Lower leg skin (tissue), 4 donors: ENCODE measurements around the gene GRIP1. TPM values are rescaled to one million over a fixed set of nuclear protein-coding genes. Genes with fewer than 3 reads are reported as not detected.
A peak's percentile ranks its signal among the peaks of the same experiment; 100 is the strongest.

Source experiments
- DNase-seq, 2 donors: peaks; one replicate each; pipeline ENCODE4 v3.0.0-alpha.2; 2019; ENCODE audit warnings: low spot score in 2 of 2
- H3K4me3 ChIP-seq: fragments of 200-600 bp; sonication (generic); 2 replicates; pipeline ENCODE4 v1.5.1; 2017; ENCODE audit warnings: mild to moderate bottlenecking, low read depth; ENCODE audit not compliant: poor library complexity, severe bottlenecking
- POLR2A ChIP-seq, 2 donors: fragments of 450-650 bp; IDR thresholded peaks; one replicate each; pipeline ENCODE4 v1.6.1; 2016 to 2017; ENCODE audit warnings: antibody characterized with exemption in 2 of 2, mild to moderate bottlenecking in 1 of 2, moderate library complexity in 1 of 2
- WGBS, 2 donors: methylation state at CpG; one replicate each; pipeline ENCODE4 v1.1.5; 2018; 5-methylcytosine and 5-hydroxymethylcytosine counted together
- intact Hi-C: fragments of 100-400 bp; cut with DNase I; formaldehyde crosslinking; loops from one replicate; pipeline ENCODE4 v1.15.0; 2023; ENCODE audit warnings: low total_unique reads
- total RNA-seq, 4 donors: library from RNA; depleted of rRNA; stranded (reverse); fragments of >200 nt; gene quantifications; one replicate each; pipeline ENCODE4 v1.1.0, GENCODE V29; 2016
- TF ChIP-seq, protein P1 (sequence below), 3 donors: fragments of 450-650 bp; IDR thresholded peaks; one replicate each; pipeline ENCODE4 v1.5.1; 2016; ENCODE audit warnings: antibody characterized with exemption in 3 of 3, mild to moderate bottlenecking in 3 of 3, moderate library complexity in 2 of 3

Gene GRIP1
- total RNA-seq, 4 donors from 2014 or later: 11.5 to 25.3 (median 12.3) TPM

DNA sequence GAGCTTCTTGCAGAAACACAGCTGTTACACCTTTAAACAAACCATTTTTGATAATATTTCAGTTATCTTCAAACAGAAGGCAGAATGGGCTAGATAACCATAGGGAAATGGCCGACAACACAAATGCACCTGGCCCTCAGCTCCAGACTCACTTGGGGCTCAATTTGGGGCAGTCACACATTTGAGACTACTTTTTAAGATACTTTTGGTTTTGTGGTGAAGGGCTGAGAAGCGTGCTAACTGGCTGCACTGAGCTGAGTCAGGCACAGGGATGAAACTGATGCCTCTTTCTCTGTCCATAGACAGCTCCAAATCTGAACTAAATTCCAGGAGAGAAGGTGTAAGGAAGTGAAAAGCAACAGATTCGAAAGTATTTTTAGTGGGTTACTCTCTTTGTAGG is 18.5 kb upstream of the GRIP1 start:
- intact Hi-C loops: no loop called here
- H3K4me3 ChIP-seq: no peak overlapping the region
- WGBS, 2 donors: 78 to 85% methylated on average over 3 of the region's 3 CpGs
- TF ChIP-seq, protein P1, sequence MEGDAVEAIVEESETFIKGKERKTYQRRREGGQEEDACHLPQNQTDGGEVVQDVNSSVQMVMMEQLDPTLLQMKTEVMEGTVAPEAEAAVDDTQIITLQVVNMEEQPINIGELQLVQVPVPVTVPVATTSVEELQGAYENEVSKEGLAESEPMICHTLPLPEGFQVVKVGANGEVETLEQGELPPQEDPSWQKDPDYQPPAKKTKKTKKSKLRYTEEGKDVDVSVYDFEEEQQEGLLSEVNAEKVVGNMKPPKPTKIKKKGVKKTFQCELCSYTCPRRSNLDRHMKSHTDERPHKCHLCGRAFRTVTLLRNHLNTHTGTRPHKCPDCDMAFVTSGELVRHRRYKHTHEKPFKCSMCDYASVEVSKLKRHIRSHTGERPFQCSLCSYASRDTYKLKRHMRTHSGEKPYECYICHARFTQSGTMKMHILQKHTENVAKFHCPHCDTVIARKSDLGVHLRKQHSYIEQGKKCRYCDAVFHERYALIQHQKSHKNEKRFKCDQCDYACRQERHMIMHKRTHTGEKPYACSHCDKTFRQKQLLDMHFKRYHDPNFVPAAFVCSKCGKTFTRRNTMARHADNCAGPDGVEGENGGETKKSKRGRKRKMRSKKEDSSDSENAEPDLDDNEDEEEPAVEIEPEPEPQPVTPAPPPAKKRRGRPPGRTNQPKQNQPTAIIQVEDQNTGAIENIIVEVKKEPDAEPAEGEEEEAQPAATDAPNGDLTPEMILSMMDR (IDR thresholded peaks at IDR 0.05): no peak
- TF ChIP-seq POLR2A (IDR thresholded peaks at IDR 0.05): no peak
- no peak for DNase-seq

DNA sequence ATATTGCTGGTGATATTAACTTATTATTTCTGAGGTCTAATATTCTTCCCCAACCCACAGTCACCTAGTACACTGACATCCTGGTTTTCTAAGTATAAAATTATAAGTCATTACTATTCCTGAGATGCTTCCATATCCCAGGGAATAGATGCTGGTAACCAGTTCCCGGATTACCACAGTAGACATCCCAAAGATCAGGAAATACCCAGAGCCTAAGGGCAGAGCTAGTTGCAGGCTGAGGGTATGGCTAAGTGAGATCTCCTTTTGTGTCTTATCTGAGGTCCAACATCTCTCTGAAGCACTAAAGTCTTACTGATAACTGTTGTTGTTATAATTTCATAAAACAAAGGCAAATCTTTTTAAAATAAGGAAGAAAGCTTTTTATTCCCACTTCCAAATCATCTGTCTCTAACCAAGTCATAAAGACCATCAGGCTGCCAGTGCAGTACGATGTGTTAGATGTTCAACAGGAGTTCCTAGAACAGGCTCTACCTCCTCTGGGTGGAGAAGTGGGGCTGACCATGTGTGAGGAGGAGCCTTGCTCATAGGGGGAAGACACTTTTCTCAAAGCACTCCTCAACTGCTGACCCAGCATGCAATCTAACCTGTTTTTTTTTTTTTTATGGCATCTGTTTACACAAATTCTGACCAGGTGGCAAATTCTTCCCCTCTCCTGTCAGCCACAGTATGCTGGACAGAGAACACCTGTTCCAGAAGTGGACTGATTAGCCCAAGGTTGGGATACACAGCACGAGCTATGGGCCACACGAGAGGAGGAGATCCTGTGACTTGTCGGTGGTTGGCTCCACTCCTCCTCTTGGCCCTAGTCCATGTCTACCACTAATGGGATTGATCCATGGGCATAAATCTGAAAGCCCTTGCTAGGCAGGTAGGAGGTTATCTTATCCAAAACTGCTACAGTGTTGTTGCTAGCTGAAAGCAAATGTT is 16.1 kb upstream of the GRIP1 start:
- no peak for DNase-seq
- intact Hi-C loops: no loop called here
- 48 to 61% methylated on average over 5 of the region's 5 CpGs for WGBS, 2 donors
- no peak overlapping the region for H3K4me3 ChIP-seq
- TF ChIP-seq POLR2A (IDR thresholded peaks at IDR 0.05): no peak
- TF ChIP-seq, protein P1 (IDR thresholded peaks at IDR 0.05): no peak

DNA sequence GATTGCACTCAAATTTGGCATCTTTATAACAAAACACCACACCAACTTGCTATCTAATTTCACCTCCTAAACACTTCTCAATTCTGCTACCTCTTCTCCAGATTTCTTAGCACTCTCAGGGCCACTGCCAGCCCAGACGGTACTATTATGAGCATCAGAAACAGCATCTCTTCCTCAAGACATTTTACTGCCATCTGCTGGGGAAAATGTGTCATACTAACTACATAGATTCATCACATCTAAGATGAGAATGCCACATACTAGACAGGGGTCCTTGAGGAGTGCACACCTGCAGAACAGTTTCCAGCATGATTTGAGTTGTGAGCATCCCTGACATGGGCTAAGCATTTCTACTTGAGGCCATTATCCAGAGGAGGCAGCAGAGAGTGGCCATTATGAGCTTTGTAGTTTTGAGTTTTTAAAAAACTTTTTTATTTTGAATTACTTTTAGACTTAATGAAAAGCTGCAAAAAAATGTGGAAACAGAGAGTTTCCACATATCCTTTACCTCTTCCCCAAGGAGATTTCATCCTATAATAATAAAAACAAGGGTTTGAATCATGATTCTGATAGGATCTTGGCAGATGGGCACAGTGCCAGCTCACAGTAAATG is 15.1 kb upstream of the GRIP1 start:
- TF ChIP-seq, protein P1 (IDR thresholded peaks at IDR 0.05): no peak
- TF ChIP-seq POLR2A (IDR thresholded peaks at IDR 0.05): no peak
- intact Hi-C loops: no loop called here
- 0 to 5% methylated on average over 1 of the region's 1 CpG for WGBS, 2 donors
- DNase-seq: peak in 1 of 2 donors; percentile 19
- H3K4me3 ChIP-seq: no peak overlapping the region

DNA sequence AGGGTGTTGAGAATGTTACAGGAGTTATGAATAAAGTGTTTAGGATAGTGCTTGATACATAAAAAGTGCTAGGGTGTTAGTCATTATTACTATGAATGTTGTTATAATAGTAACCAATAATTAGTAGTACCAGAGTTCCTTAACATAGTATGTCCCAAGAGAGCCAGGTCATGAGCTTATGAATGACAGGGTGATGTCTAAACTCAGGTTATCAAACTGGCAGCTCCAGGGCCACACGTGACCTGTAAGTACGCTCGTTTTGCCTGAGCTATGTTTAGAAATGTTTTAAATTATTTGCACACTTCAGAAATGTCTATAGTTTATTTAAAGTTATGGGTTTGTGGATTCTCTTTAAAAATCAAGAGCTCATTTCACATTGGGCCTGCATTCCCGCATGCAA is 14.1 kb upstream of the GRIP1 start:
- DNase-seq: no peak
- 75 to 79% methylated on average over 4 of the region's 4 CpGs for WGBS, 2 donors
- intact Hi-C loops: no loop called here
- TF ChIP-seq, protein P1 (IDR thresholded peaks at IDR 0.05): no peak
- TF ChIP-seq POLR2A (IDR thresholded peaks at IDR 0.05): no peak
- no peak overlapping the region for H3K4me3 ChIP-seq

DNA sequence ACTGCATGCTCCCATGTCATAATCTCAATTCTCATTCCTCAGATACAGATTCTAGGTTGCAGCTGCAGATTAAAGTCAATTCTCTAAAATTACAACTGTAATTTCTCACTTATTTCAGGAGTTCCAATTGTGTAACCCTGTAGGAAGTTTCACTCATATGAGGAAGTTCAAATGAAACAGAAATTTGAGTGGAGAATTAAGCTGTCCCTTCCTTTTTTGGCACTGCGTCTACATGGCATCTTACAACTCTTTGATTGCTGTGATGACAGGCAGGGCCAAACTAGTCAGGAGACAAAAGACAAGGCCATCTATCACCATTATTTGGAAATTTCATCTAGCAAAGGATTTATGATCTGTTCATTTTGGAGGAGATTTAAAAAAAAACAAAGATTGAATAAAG is 13.3 kb upstream of the GRIP1 start:
- 53 to 54% methylated on average over 1 of the region's 1 CpG for WGBS, 2 donors
- no peak for TF ChIP-seq POLR2A (IDR thresholded peaks at IDR 0.05)
- TF ChIP-seq, protein P1 (IDR thresholded peaks at IDR 0.05): no peak
- H3K4me3 ChIP-seq: no peak overlapping the region
- DNase-seq: no peak
- intact Hi-C loops: no loop called here
